ENCODE results near the gene EDN1. TPM values are rescaled to one million over a fixed set of nuclear protein-coding genes. Genes with fewer than 3 reads are reported as not detected.
A peak's percentile ranks its signal among the peaks of the same experiment; 100 is the strongest.

Gene EDN1
- total RNA-seq, 4 donors from 2014 or later = 3.6 to 23.2 (median 14.2) TPM

GRCh38 chr6:12295558-12296254 is 5.5 kb downstream of the EDN1 start:
- Histone ChIP-seq H3K9me3 (no peaks in the 10 kb centered on the region), H3K4me1 (peaks cover 0 to 47% (median 12%) of the 10 kb centered on the region in 4 donors), H3K4me3 (no peak overlapping the region), H3K27ac (peak overlapping the region; percentile 32 to 64 (median 59)), H3K36me3 (no peaks in the 10 kb centered on the region), H3K27me3 (no peaks in the 10 kb centered on the region)
- intact Hi-C loops (cut with DNase I; ENCODE audit: low total_unique reads) = loop anchor here (10.0 kb wide), 1 partner anchor 309 kb away; no protein-coding TSS in a partner anchor
- DNase-seq = no peak
- 73 to 89% methylated on average over 7 to 14 of the region's 14 CpGs for WGBS, 2 donors (ENCODE audit: low coverage in 1 of 2)
- in situ Hi-C loops (cut with MboI; ENCODE audit: low pct_ligation_motif_present in 1 of 4, low pct_unique_long_range_greater_than_20kb in 1 of 4, low sequenced_read_pairs in 3 of 4) = loop anchor here in 1 of 4 donors (10.0 kb wide), 1 partner anchor 309 kb away; no protein-coding TSS in a partner anchor
- TF ChIP-seq CTCF (IDR thresholded peaks at IDR 0.05) = no peak
- TF ChIP-seq POLR2AphosphoS5 (IDR thresholded peaks at IDR 0.05) = no peak
- TF ChIP-seq EP300 (IDR thresholded peaks at IDR 0.05; ENCODE audit: low read depth) = no peak
- TF ChIP-seq POLR2A (IDR thresholded peaks at IDR 0.05) = no peak

GRCh38 chr6:12296255-12296573 is 6.1 kb downstream of the EDN1 start:
- intact Hi-C loops (cut with DNase I; ENCODE audit: low total_unique reads) = loop anchor here (10.0 kb wide), 1 partner anchor 309 kb away; no protein-coding TSS in a partner anchor
- no peaks in the 10 kb centered on the region for H3K27me3 ChIP-seq
- 18 to 37% methylated on average over 3 to 5 of the region's 5 CpGs for WGBS, 2 donors (ENCODE audit: low coverage in 1 of 2)
- peak; percentile 69 for DNase-seq
- H3K9me3 ChIP-seq = no peaks in the 10 kb centered on the region
- H3K4me3 ChIP-seq = no peak overlapping the region
- peaks cover 0 to 44% (median 12%) of the 10 kb centered on the region in 4 donors for H3K4me1 ChIP-seq
- in situ Hi-C loops (cut with MboI; ENCODE audit: low pct_ligation_motif_present in 1 of 4, low pct_unique_long_range_greater_than_20kb in 1 of 4, low sequenced_read_pairs in 3 of 4) = loop anchor here in 1 of 4 donors (10.0 kb wide), 1 partner anchor 309 kb away; no protein-coding TSS in a partner anchor
- peak overlapping the region; percentile 32 to 64 (median 59) for H3K27ac ChIP-seq
- TF ChIP-seq POLR2AphosphoS5 (IDR thresholded peaks at IDR 0.05) (peak in 2 of 3 donors; percentile 17 to 27), POLR2A (IDR thresholded peaks at IDR 0.05) (no peak), EP300 (IDR thresholded peaks at IDR 0.05; ENCODE audit: low read depth) (no peak), CTCF (IDR thresholded peaks at IDR 0.05) (no peak)
- no peaks in the 10 kb centered on the region for H3K36me3 ChIP-seq

- no peak for DNase-seq
- intact Hi-C loops (cut with DNase I; ENCODE audit: low total_unique reads) = loop anchor here (10.0 kb wide), 1 partner anchor 308 kb away; no protein-coding TSS in a partner anchor
- Histone ChIP-seq H3K27me3 (no peaks in the 10 kb centered on the region), H3K4me3 (no peak overlapping the region), H3K9me3 (no peaks in the 10 kb centered on the region), H3K4me1 (peaks cover 0 to 44% (median 12%) of the 10 kb centered on the region in 4 donors), H3K36me3 (no peaks in the 10 kb centered on the region), H3K27ac (peak overlapping the region; percentile 10 to 59 (median 34))
- WGBS, 2 donors (ENCODE audit: low coverage in 1 of 2) = 77 to 78% methylated on average over 3 of the region's 3 CpGs
- no peak for TF ChIP-seq EP300 (IDR thresholded peaks at IDR 0.05; ENCODE audit: low read depth)
- TF ChIP-seq CTCF (IDR thresholded peaks at IDR 0.05) = no peak
- TF ChIP-seq POLR2AphosphoS5 (IDR thresholded peaks at IDR 0.05) = no peak
- no peak for TF ChIP-seq POLR2A (IDR thresholded peaks at IDR 0.05)
- in situ Hi-C loops (cut with MboI; ENCODE audit: low pct_ligation_motif_present in 1 of 4, low pct_unique_long_range_greater_than_20kb in 1 of 4, low sequenced_read_pairs in 3 of 4) = loop anchor here in 1 of 4 donors (10.0 kb wide), 1 partner anchor 308 kb away; no protein-coding TSS in a partner anchor
These were observed 6.4 kb downstream of the EDN1 start for GRCh38 chr6:12296604-12297003.

GRCh38 chr6:12297363-12298016 is 7.3 kb downstream of the EDN1 start:
- no peaks in the 10 kb centered on the region for H3K36me3 ChIP-seq
- H3K4me3 ChIP-seq = no peak overlapping the region
- WGBS, 2 donors (ENCODE audit: low coverage in 1 of 2) = 76 to 91% methylated on average over 3 of the region's 3 CpGs
- intact Hi-C loops (cut with DNase I; ENCODE audit: low total_unique reads) = loop anchor here (10.0 kb wide), 1 partner anchor 307 kb away; no protein-coding TSS in a partner anchor
- H3K4me1 ChIP-seq = peaks cover 0 to 42% (median 10%) of the 10 kb centered on the region in 4 donors
- DNase-seq = no peak
- TF ChIP-seq EP300 (IDR thresholded peaks at IDR 0.05; ENCODE audit: low read depth) = no peak
- no peak for TF ChIP-seq CTCF (IDR thresholded peaks at IDR 0.05)
- TF ChIP-seq POLR2AphosphoS5 (IDR thresholded peaks at IDR 0.05) = no peak
- no peak for TF ChIP-seq POLR2A (IDR thresholded peaks at IDR 0.05)
- in situ Hi-C loops (cut with MboI; ENCODE audit: low pct_ligation_motif_present in 1 of 4, low pct_unique_long_range_greater_than_20kb in 1 of 4, low sequenced_read_pairs in 3 of 4) = loop anchor here in 1 of 4 donors (10.0 kb wide), 1 partner anchor 307 kb away; no protein-coding TSS in a partner anchor
- H3K9me3 ChIP-seq = no peaks in the 10 kb centered on the region
- no peak overlapping the region for H3K27ac ChIP-seq
- no peaks in the 10 kb centered on the region for H3K27me3 ChIP-seq
